Measurements from ENCODE around the gene AACS.

- TF ChIP-seq, protein P1, sequence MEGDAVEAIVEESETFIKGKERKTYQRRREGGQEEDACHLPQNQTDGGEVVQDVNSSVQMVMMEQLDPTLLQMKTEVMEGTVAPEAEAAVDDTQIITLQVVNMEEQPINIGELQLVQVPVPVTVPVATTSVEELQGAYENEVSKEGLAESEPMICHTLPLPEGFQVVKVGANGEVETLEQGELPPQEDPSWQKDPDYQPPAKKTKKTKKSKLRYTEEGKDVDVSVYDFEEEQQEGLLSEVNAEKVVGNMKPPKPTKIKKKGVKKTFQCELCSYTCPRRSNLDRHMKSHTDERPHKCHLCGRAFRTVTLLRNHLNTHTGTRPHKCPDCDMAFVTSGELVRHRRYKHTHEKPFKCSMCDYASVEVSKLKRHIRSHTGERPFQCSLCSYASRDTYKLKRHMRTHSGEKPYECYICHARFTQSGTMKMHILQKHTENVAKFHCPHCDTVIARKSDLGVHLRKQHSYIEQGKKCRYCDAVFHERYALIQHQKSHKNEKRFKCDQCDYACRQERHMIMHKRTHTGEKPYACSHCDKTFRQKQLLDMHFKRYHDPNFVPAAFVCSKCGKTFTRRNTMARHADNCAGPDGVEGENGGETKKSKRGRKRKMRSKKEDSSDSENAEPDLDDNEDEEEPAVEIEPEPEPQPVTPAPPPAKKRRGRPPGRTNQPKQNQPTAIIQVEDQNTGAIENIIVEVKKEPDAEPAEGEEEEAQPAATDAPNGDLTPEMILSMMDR (optimal IDR thresholded peaks at IDR 0.05 in 1 of 3, IDR thresholded peaks at IDR 0.05 in 1 of 3, conservative IDR thresholded peaks at IDR 0.05 in 1 of 3; ENCODE audit: extremely low read depth in 1 of 3, insufficient read depth in 2 of 3, low read length in 3 of 3), result peak in 2 of 3 experiments; percentile 27 to 65
- TF ChIP-seq EZH2 (IDR thresholded peaks at IDR 0.05; ENCODE audit: low read length), result no peak
Observed at GRCh38 chr12:125185740-125186470, 120.7 kb downstream of the AACS start, which contains the start of gene TMEM132B.
